Fibroblast of peridontal ligament (primary cell): ENCODE data around the gene PCK1.

Source experiments
- DNase-seq: peaks from one replicate; pipeline ENCODE4 v3.0.0-alpha.2; 2010; ENCODE audit errors: extremely low read depth

The PCK1 gene

DNA sequence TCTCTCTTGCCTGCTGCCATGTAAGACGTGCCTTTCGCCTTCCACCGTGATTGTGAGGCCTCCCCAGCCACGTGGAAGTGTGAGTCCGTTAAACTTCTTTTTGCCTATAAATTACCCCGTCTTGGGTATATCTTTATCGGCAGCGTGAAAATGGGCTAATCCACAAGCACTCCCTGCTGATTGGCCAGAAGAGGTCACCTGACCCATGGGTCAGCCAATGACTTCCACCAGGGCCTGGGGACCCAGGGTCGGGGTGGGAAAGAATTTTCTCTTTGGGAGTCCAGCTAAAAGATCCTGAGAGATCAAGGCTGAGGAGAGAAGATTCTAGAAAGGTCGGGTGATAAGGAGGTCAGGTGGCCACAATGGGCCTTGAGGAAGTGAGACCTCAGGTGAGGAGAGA lies 42.2 kb downstream of the PCK1 start:
- DNase-seq: no peak

DNA sequence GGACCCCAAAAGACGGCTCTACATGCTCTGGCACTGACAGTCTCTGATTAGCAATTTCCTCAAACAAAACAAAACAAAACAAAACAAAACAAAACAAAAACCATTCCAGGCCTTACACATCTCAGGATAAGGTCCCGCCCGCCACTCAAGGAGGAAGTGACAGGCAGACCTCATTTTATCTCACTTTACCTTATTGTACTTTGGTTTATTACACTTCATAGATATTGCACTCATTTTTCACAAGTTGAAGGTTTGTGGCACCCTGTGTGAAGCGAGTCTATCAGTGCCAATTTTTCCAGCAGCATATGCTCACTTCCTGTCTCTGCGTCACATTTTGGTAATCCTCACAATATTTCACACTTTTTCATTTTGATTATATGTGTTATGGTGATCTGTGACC lies 44.1 kb downstream of the PCK1 start:
- DNase-seq: no peak

DNA sequence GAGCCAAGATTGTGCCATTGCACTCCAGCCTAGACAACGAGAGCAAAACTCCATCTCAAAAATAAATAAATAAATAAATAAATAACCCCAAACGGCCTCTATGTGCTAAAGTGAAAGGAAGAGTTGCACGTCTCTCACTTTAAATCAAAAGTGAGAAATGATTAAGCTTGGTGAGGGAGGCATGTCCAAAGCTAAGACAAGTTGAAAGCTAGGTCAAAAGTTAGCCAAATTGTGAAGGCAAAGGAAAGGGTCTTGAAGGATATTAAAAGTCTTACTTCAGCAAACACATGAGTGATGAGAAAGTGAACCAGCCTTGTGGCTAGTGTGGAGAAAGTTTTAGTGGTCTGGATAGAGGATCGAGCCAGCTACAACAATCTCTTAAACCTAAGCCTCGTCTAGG lies 45.0 kb downstream of the PCK1 start:
- no peak for DNase-seq

DNA sequence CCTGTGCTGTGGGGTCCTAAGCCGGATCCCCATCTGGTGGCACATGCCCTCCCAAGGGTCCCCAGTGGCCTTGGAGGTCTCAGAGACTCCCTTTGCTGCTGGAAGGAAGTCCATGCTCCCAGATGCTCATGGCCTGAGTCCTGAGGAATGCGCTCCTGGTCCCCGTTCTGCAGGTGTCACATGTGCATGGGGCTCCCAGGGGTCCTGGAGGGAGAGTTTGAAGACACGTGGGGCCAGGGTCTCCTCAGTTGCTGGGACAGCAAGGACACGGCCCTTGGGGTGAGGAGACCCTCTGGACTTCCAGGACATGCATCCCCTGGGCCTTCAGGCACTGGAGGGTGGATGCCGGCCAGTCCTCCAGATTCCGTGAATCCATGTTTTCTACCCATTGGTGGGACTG lies 47.6 kb downstream of the PCK1 start:
- no peak for DNase-seq

DNA sequence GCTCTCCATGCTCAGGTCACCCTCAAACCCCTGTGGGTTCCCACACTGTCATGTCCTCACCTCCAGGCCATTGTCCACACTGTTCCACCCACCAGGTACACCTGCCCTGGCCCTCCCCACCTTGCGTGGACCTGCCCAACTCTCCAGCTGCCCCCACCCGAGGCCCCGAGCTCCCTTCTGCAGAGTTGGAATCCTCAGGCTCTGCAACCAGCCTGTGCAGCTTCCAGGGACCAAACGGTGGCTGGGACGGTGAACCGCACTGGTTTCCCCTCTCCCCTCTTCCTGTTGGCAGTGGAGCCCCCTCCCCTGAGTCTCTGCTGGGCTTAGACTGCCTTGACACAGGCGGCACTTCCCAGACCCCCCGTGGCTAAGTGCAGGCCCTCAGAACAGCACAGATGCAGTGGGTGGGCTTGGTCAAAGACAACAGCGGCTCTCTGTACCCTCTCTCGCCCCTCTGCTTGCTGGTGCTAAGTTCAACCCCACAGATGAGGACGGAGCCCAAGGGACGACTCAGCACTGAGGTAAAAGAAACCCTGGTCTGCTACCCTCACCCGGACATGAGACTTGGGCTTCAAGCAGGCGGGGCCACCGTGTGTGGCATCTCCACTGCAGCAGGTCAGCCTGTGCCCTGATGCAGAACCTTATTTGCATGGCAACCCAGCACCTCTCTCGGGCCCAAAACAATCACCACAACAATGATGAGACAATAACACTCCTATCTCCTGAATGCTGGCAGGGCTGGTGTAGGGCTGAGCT lies 48.4 kb downstream of the PCK1 start:
- DNase-seq: no peak

DNA sequence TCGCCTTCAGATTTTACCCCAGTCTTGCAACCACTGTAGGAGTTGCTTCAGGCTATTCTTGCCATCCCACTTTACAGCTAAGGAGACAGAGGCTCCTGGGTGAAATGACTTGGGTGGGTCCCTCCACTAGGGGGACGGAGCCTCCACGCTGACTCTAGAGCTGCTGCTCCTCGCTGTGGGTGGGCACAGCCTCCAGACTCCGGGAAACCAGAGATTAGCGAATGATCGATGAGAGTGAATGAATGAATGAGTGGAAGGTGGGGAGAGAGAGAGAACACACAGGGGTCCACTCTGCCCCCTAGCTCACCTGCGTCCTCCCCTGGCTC lies 48.9 kb downstream of the PCK1 start:
- no peak for DNase-seq

DNA sequence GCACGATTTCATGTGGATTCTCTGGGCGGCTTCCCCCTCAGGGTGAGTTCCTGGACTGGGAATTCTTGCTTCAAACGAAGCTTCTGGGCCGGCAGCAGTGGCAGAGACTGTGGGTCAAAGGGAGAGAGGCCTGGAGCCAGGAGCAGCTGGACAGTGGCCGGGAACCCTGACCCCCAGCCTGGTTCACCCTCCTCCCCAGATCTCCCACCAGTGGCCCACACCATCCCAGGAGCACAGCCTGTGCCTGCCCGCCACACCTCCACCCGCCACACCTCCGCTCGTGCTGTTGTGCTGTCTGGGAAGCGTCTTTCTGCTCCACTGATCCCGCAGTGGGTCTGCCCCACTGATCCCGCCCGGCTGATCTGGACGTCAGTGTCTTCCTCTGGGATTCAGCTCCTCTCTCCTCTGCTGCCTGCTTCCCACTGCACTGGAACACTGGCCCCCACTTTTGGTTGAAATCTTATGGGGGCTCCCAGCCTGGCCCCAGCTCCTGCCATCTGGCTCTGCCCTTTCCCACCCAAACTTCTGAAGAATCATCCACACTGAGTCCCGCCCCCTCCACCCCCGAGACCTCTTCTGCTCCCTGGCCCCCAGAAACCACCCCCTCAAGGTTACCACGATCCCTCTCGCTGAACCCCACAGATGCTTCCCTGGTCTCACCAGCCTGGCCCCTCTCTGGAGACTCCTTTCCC lies 49.5 kb downstream of the PCK1 start:
- no peak for DNase-seq

DNA sequence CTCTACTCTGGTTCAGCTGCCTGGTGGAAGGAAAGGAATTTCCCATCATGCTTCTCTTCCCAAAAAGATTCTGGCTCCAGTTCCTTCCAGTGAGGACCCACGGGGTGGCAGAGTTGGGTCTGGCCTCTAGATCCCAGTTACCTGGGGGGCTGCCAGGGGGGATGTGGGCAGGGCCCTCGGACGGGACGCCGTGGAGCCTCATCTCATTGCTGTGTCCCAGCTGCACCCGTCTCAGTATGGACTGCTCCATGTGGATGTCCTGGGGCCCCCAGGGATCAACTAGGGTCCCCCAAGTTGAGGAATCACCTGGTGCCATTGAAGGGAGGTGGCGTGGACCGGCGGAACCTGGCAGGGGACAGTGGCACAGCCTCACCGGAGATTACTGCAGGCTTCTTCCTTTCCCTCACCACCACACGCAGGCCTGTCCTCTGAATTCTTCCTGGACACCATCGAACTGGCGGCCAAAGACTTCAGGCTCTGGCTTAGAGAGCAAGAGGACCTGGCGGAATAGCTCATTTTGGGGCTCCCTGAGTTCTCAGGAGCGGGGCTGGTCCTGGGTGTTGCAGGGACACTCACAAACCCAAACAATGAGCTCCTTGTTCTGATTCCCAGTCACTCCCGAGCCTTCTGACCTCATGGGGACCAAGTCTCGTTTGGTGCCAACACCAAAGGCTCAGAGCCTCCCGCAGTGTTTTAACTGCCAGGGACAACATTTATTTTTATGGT lies 50.8 kb downstream of the PCK1 start:
- no peak for DNase-seq

DNA sequence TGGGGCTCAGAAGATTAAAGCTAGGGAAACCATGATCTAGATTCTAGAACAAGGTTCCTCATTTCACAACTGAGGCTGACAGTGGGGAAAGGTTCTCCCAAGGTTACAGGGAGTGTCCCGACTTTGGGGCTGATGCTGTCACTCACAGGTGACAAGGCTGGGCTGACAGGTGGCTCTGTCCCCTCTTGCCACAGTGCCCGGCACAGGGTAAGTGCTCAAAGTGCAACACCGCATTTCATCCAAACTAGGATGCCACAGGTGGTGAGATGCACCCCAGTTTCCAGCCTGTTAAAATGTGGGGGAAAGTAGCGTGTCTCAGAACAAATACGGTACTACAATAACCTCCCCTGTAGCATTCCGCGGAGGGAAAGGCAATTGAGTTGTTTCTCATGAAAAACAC lies 51.5 kb downstream of the PCK1 start:
- DNase-seq: no peak

DNA sequence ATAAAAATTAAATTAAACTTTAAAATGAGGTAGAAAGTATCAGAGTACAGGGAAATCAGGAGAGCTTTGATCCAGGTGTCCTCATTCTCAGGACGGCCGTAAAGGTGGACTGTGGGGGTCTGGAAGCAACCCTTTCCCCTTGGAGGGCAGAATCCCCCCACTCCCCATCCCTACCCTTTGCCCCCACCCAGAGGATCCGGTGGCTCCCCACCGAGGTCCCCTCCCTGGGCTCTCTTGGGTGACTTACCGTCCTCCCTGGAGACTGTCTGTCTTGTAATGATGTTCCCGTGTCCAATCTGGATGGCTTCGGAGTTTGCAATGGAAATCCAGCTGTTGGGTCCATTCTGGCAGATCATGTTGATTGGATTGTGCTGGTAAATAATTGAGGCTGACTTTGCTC lies 52.0 kb downstream of the PCK1 start:
- no peak for DNase-seq

DNA sequence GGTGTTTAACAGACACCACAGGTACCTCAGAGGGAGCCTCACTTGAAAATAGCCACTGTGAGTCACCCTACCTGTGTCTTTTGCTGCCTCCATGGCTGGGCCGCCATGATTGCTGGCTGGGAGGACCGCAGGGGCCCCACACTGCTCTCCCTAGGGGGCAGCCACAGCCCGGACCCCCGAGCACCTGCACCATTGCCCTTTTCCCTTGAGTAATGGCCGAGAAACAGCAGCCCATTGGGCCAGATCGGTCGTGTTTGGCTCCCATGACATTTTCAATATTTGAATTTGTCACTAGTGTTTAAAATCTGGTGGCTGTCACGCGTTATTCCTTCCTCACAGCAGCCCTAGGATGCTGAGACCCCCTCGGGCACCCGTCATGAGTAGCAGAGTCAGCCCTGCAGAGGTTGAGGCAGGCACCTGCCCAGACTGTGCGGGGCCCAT lies 52.6 kb downstream of the PCK1 start:
- DNase-seq: no peak

DNA sequence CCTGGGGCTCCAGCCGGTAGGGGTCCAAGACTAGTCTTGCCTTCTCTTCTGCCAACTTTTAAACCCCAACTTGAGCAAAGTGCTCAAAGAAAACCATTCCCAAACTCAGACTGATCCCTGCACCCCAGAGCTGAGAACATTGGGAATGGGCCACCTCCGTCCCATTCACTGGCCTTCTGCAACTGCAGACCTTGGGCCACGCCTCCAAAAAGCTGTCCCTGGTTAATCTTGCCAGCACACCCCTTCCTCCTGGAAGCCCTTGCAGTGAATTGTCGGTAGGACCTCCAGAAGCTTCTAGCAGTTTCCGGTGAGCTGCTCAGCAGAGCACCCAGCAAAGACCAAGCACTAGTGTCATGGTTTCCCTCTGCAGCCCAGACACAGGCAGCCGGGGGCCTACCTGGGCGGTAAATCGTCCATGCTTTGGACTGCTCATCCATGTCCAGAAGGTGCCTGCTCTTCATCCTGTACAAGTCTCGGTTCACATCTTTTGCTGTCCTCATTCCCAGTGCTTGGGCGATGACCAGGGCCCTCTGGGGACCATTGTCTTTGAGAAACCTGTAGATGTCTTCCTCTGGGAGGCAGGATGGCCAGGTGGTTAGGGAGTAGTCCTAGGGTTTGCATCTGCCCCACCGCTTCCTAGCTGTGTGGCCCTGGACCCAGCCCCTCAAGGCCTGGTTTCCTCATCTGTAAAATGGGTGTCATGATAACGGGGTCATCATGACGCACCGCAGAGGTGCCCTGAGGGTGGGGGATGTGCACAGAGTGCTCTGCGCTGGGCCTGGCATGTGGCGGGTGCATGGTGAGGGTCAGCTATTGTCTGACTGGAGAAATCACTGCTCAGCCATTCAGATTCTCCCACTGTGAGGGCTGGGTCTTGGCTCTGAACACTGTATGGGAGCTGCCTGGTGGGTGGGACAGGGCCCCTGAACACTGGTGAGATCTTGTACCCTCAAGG lies 53.9 kb downstream of the PCK1 start:
- no peak for DNase-seq

DNA sequence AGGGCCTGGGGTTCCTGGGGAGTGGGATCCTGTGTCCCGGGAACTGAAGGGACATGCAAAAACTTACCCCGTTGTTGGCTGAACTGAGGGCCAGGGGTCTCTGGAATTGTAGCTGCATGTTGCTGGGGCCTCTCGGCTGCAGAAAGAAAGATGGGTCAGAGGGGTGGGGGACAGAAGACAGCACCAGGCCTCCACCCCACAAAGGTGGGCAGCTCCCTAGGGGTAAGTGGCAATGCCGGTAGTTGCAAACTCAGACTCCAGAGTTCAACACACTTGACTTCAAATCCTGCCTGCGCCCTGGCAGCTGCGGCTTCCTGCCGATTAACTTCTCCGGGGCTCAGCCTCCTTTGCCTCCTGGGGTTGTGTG lies 54.5 kb downstream of the PCK1 start:
- DNase-seq: no peak

DNA sequence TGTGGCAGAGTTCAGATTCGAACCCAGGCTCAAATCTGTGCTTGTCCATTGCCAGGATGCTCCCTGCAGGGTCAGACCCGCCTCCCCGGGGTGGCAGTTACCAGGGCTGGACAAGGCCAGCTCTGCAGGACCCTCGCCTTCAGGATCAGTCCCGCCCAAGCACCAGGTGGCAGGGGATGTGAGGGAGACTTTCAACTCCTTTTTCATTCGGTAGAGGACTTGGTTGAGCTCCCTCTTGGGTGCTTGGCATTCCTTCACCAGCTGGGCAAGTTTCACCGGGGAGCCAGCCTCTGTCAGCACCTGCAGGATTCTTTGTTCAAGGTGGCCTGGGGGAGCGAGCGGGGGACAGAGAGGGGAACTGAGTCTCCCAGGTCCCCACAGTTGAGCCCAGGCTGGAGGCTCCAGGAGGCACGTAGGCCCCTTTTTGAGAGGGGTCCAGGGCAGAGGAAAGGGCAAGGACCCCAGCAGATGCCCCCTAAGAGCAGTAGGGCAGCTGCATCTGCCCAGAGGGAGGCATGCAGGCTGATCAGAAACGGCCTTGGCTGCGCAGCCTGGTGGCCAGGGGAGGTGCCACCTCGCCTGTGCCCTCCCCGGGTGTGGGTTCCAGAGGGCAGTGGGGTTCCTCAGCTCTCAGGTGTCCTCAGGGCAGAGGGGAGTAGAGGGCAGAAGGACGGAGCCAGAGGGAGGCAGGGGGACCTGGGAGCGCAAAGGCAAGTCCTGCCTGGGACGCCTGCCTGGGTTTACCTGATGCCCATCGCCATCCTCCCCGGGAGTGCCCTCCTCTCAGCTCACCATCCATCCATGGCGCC lies 55.4 kb downstream of the PCK1 start:
- no peak for DNase-seq

DNA sequence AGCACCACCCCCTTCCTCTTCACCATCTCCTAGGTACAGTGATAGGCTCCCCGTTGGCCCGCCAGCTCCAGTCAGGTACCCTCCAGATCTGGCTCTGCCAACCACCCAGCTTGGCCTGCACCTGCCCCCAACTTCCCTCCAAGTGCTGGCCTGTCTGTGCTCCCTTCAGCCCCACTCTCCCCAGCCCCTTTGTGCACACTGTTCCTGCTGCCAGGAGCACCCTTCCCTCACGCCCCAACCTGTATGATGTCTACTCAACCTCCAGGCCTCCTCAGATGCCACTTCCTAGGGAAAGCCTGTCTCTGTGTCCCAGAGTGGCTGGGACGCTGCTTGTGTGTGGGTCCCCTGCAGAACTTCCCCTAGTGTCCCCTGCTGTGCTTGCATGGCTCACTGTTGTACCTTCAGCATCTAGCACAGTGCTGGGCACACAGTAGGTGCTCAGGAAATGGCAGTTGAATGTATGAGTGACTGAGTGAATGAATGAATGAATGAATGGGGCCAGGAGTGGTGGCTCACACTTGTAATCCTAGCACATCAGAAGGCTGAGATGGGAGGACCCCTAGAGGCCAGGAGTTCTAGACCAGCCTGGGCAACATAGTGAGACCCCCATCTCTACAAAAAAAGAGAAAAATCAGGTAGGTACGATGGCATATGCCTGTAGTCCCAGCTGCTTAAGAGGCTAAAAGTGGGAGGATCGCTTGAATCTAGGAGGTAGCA lies 56.3 kb downstream of the PCK1 start:
- DNase-seq: no peak
